ENCODE measurements around the gene CALY. TPM values are rescaled to one million over a fixed set of nuclear protein-coding genes. Genes with fewer than 3 reads are reported as not detected.

Gene CALY, protein sequence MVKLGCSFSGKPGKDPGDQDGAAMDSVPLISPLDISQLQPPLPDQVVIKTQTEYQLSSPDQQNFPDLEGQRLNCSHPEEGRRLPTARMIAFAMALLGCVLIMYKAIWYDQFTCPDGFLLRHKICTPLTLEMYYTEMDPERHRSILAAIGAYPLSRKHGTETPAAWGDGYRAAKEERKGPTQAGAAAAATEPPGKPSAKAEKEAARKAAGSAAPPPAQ
- 14.1 TPM in 1 of 2 replicates, not detected in the other for total RNA-seq

DNA sequence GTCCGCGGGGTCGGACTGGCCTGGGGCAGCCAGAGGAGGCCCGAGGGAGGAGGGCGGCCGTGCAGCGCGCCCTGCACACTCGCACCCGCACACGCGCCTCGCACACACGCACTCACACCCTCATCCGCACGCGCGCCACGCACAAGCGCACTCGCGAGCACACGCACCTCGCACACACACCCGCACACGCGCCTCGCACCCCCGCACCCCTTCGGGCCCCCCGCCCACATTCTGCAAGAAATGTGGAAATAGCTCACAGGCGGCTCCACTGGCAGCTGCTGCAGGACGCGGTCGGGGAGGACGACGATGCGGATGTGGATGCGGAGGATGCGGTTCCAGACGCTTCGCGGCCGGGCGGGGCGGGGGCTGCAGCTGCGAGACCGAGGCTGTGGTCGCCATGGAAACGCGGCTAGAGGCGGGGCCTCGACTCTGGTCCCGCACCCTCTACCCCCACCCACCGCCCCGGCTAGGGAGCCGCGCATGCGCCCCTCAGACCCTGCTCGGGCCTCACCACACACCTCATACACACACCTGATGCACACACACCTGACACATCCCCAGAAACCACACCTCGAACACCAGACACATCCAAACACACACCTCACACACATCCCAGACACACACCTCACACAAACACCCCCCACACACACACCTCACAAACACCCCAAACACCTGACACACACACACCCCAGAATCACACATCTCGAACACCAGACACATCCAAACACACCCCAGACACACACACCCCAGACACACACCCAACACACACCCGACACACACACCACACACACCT is at the start of gene CALY:
Gene CALY (minus strand): TSS at position 320 of the 793 bp plus-strand sequence. CDS start 7,907 bp downstream, outside the sequence.

DNA sequence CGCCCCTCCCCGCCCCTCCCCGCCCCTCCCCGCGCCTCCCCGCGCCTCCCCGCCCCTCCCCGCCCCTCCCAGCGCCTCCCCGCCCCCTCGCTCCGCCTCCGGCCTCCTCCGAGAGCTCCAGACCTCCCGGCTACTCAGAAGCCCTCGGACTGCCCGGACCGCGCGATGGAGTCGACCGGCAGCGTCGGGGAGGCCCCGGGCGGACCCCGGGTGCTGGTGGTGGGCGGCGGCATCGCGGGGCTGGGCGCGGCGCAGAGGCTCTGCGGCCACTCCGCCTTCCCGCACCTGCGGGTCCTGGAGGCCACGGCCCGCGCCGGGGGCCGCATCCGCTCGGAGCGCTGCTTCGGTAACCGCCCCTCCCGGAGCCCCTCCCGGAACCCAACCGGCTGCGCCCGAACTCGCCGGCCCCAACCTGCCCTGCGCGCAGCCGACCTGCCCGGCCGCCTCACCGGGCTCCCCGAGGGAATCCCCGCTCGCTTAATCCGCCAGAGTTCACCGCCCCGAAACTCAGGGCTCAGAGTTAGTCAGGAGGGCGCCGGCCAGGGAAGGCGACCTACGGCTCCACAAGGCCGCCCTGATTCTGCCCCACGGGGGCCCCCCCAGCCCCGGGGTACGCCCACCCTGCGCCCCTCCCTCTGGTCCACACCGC is 42.6 kb upstream of the CALY start, which contains the start of gene PAOX:
Gene PAOX (plus strand): TSS at position 111 of the 649 bp plus-strand sequence. CDS start 55 bp downstream, at position 166.

DNA sequence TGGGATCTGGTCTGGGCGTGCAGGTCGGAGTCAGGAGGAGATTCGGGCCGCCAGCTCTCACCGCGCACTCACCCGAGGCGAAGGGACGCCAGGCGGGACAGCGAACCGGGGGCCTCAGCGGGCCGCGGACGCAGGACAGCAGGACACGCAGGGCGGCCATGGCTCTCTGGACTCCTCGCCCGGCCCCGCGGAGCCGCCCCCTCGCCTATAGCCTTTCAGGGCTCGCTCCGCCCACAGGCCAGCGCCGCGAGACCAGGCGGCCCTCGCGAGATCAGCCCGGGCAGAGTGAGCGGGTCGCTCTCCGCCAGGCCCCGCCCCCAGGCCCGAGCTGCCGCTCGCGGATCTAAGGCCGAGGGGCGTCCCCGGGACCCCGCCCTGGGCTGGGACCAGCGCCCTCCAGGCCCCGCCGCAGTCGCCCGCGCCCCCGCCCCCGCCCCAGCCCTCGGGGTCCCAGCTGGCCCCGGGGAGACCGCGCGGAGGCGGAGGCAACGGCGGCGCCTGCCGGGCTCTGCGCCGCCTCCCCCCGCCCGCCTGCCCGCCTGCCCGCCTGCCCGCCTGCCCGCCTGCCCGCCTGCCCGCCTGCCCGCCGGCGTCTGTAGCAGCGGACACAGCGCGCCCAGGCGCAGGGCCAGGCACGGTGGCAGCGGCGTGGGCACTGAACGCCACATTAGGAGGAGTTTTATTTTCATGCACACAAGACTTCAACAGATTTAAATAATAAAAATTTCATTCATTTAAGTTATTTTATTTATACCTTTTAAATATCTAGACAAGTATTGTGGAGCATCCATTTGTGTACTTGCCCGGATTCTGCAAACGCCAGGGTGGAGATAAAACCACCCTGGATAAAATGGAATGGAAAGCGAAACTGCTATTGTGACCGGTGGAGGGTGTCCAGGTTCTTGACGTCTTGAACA is 36.7 kb upstream of the CALY start, which contains the start of gene ECHS1:
Gene ECHS1 (minus strand): TSS at position 181 of the 917 bp plus-strand sequence. CDS start 21 bp downstream, at position 160.

DNA sequence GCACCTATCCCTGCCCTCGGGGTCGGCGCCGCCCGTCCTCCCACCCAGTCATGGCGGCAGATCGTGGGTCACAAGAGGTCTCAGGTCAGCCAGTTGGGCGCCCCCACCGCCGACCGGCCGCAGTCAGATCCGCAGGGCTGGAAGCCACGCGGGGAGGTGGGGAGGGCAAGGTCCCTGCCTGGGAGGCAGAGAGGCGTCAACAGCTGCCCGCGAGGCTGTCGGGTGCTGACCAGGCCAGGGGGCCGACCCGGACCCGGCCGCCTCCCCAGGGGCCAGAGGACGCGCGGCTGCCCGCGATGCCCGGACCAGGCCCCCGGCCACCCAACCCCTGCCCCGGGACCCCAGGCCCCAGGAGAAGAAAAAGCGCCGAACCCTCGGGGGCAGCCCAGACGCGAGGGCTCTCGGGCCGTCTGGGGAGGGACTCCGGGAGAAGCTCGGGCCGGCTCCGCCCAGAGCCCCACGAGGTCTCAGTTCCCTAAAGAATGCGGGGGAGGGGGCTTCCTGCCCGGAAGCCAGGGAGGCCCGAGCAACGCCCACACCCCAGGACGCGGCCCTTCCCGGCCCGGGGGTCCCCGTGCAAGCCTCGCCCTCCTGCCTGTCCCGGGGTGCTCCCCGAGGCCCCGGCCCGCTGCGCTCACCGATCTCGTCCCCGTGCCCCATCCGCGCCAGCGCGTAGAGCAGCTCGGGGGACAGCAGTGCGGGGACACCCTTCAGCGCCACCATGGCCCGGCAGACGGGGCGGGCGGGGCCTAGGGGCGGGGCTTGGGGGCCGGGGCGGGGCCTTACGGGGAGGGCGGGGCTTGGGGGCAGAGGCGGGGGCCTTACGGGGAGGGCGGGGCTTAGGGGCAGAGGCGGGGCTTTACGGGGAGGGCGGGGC is 20.8 kb upstream of the CALY start, which contains the start of gene FUOM:
Gene FUOM (minus strand): TSS at position 735 of the 877 bp plus-strand sequence. CDS start 12 bp downstream, at position 723.

DNA sequence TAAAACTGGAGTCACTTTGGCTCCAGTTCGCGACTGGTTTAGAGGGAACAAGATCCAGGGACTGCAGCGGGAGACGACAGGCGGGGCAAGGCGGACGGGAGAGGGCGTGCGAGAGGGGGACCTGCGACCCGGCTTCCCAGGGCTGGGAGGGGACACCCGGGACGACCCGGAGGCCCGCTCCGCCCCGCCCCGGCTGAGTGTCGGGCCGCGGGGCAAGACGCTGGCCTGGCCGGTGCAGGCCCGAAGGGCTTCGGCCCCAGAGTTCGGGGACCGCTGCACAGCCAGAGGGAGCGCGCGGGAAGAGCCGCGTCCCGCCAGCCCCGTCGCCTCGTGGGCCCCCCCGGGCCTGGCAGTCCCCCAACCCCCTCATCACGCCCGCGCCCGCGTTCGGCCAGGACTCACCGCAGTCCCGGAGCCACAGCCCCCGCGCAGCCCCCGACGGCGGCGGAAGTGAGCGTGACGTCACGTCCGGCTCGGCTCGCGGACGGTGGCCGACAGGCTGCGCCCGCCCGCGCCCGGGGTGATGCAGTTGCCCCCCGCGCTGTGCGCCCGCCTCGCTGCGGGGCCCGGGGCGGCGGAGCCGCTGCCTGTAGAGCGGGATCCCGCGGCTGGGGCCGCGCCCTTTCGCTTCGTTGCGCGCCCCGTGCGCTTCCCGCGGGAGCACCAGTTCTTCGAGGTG is 28.1 kb downstream of the CALY start, which contains the start of the genes TUBGCP2 and ZNF511:
Gene TUBGCP2 (minus strand): TSS at position 452 of the 679 bp plus-strand sequence. CDS start 5,931 bp downstream, outside the sequence.
Gene ZNF511 (plus strand): TSS at position 494 of the 679 bp plus-strand sequence. CDS start 30 bp downstream, at position 524.

DNA sequence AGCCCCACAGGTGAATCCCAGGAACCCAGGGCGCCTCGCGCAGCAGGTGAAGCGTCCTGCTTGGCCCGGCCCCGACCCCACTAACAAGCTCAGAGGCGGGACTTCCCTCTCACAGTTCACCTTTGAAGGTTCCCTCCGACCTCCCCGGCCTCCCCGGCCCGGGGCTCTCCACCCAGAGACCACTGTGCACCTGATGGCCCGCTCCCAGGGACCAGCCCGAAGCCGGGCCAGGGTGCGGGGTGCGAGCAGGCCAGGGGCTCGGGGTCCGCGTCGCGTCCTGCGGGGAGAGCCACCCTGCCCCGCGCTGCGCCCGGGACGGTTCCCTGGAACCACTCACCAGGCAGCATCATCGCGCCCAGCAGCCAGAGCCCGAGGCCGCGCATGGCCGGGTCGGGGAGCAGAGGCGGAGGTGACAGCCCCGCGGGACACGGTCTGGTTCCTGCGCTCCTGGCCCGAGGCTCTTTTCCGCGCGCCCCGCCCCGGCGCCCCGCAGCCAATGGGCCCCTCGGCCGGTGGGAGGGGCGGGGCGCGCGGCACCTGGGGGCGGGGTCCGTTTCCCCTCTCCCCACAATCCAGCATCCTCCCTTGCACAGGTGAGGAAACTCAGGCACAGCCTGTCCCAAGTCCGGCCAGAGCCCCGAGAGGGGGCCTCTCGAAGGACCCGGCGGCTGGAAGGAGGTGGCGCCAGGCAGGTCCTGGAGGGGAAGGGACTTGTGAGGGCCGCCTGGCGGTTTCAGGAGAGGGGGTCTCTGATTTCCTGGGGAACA is 60.1 kb downstream of the CALY start, which contains the start of gene ADAM8:
Gene ADAM8 (minus strand): TSS at position 434 of the 767 bp plus-strand sequence. CDS start 51 bp downstream, at position 383.

Other genes with a start within 250 kb of the CALY start
- 0.32 TPM in 1 of 2 replicates, not detected in the other for gene ADGRA1, start 249.0 kb downstream of the CALY start, total RNA-seq
- 0.80 TPM in 1 of 2 replicates, not detected in the other for gene KNDC1, start 176.7 kb downstream of the CALY start, total RNA-seq
- gene UTF1, start 106.7 kb downstream of the CALY start, total RNA-seq, result not detected in 2 replicates
- 0.16 TPM in 1 of 2 replicates, not detected in the other for gene VENTX, start 99.0 kb downstream of the CALY start, total RNA-seq
- 4.5 and 6.0 TPM in 2 replicates for gene ADAM8, start 60.0 kb downstream of the CALY start, total RNA-seq
- gene TUBGCP2, start 28.0 kb downstream of the CALY start, total RNA-seq, result 41.0 and 52.8 TPM in 2 replicates
- 32.7 and 35.8 TPM in 2 replicates for gene ZNF511, start 28.0 kb downstream of the CALY start, total RNA-seq
- gene PRAP1, start 10.5 kb upstream of the CALY start, total RNA-seq, result not detected in 2 replicates
- gene FUOM, start 21.1 kb upstream of the CALY start, total RNA-seq, result 24.8 and 58.6 TPM in 2 replicates
- 69.6 and 112 TPM in 2 replicates for gene ECHS1, start 36.5 kb upstream of the CALY start, total RNA-seq
- 5.4 and 5.6 TPM in 2 replicates for gene PAOX, start 42.4 kb upstream of the CALY start, total RNA-seq
- gene MTG1, start 57.3 kb upstream of the CALY start, total RNA-seq, result 16.0 and 22.6 TPM in 2 replicates
- under 0.01 and 0.08 TPM in 2 replicates for gene SPRN, start 87.7 kb upstream of the CALY start, total RNA-seq
- 0.26 and 1.4 TPM in 2 replicates for gene SCART1, start 117.0 kb upstream of the CALY start, total RNA-seq
- gene CYP2E1, start 190.5 kb upstream of the CALY start, total RNA-seq, result under 0.01 and 1.7 TPM in 2 replicates
- not detected in 2 replicates for gene SYCE1, start 228.7 kb upstream of the CALY start, total RNA-seq

Measured in epithelial cell of alveolus of lung (primary cell).